MCF 10A (cell line): ENCODE results near the gene SLC35D3. TPM values are rescaled to one million over a fixed set of nuclear protein-coding genes. Genes with fewer than 3 reads are reported as not detected.
"Not testable (repeated sequence)": the region's sequence is repeated elsewhere in the genome, so short reads cannot be mapped to it uniquely, and the experiment has no call there.

Source experiments
- BruUV-seq: library from RNA; stranded (reverse); fragments of 400-500 nt; replicated peaks from 2 replicates; lab custom pipeline; 2021; lab: Mats Ljungman, UMichigan
- CTCF ChIA-PET: fragments of 300-600 bp; sonication (Branson Sonifier 250); formaldehyde crosslinking; extraction: SDS; loops from one replicate; lab custom pipeline; 2021; ENCODE audit warnings: antibody characterized with exemption, inconsistent platforms; lab: Yijun Ruan, JAX
- POLR2A ChIA-PET: fragments of 300-600, 350-650 bp; sonication (Branson Sonifier 250); formaldehyde crosslinking; extraction: SDS; loops from one replicate; lab custom pipeline; 2020; ENCODE audit warnings: antibody characterized with exemption, inconsistent platforms; lab: Yijun Ruan, JAX
- DNase-seq: peaks from one replicate; pipeline ENCODE4 v3.0.0-alpha.2; 2018; ENCODE audit not compliant: unreplicated experiment
- H3K27ac Mint-ChIP-seq: one replicate; pipeline ENCODE4 v1.8.0; 2022; ENCODE audit warnings: mild to moderate bottlenecking, low read depth, mixed read lengths; ENCODE audit not compliant: unreplicated experiment
- H3K27me3 Mint-ChIP-seq: one replicate; pipeline ENCODE4 v1.8.0; 2022; ENCODE audit warnings: mixed read lengths; ENCODE audit not compliant: insufficient read depth, unreplicated experiment
- H3K36me3 Mint-ChIP-seq: one replicate; pipeline ENCODE4 v1.8.0; 2022; ENCODE audit warnings: mild to moderate bottlenecking, moderate library complexity, mixed read lengths; ENCODE audit not compliant: insufficient read depth, unreplicated experiment
- H3K4me1 Mint-ChIP-seq: one replicate; pipeline ENCODE4 v1.8.0; 2022; ENCODE audit warnings: mixed read lengths; ENCODE audit not compliant: insufficient read depth, unreplicated experiment
- H3K4me3 Mint-ChIP-seq: one replicate; pipeline ENCODE4 v1.8.0; 2022; ENCODE audit warnings: mild to moderate bottlenecking, moderate library complexity, mixed read lengths; ENCODE audit not compliant: unreplicated experiment
- H3K9me3 Mint-ChIP-seq: one replicate; pipeline ENCODE4 v1.8.0; 2022; ENCODE audit warnings: mixed read lengths; ENCODE audit not compliant: unreplicated experiment
- intact Hi-C: fragments of 100-400 bp; cut with micrococcal nuclease; formaldehyde crosslinking; loops from 2 replicates; pipeline ENCODE4 v1.14.1; 2022
- total RNA-seq: library from RNA; stranded (reverse); gene quantifications from 2 replicates; pipeline ENCODE4 v1.2.3, GENCODE V29; 2022
- TF ChIP-seq, protein P1 (sequence below): fragments of 200-600 bp; IDR thresholded peaks from one replicate; pipeline ENCODE4 v1.8.0; 2022; ENCODE audit warnings: antibody characterized with exemption, mild to moderate bottlenecking; ENCODE audit not compliant: unreplicated experiment

Gene SLC35D3
- total RNA-seq, 1 experiment from 2014 or later: not detected

DNA sequence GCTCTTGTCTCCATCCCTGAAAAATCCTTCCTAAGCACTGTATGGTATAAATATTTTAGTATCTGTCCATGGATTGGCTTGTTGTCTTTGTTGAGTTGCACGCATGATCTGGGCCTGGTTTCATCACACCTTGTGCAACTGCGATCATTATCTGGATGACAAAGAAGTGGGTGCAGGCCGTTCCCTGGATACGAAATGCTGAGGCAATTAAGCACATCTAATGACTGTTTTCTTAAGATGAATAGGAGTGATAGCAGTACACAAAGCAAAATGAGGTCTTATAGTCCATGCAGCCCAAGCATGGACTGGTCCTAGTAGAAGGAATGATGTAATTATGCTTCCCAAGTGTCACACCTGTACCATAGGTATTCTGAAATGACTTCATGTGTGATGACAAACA lies 47.8 kb downstream of the SLC35D3 start:
- Mint-ChIP-seq H3K4me1 (peaks cover 5% of the 10 kb centered on the region), H3K36me3 (no peaks in the 10 kb centered on the region), H3K27me3 (no peaks in the 10 kb centered on the region), H3K4me3 (no peak overlapping the region), H3K9me3 (no peaks in the 10 kb centered on the region), H3K27ac (peak overlapping the region; percentile 71)
- ChIA-PET POLR2A (interaction anchor here (0.6 to 5.1 kb wide), 4 partner anchors 13 to 43 kb away, joined by 3 to 55 read pairs (median 6); no protein-coding TSS in a partner anchor), CTCF (interaction anchor here (1.8 to 5.4 kb wide), 2 partner anchors 11 to 45 kb away, joined by 8 to 57 read pairs; no protein-coding TSS in a partner anchor)
- intact Hi-C loops: loop anchor here (2.0 to 5.0 kb wide), 3 partner anchors 123 to 672 kb away; no protein-coding TSS in a partner anchor
- BruUV-seq: no TSS peak
- DNase-seq: peak; percentile 87
- TF ChIP-seq, protein P1, sequence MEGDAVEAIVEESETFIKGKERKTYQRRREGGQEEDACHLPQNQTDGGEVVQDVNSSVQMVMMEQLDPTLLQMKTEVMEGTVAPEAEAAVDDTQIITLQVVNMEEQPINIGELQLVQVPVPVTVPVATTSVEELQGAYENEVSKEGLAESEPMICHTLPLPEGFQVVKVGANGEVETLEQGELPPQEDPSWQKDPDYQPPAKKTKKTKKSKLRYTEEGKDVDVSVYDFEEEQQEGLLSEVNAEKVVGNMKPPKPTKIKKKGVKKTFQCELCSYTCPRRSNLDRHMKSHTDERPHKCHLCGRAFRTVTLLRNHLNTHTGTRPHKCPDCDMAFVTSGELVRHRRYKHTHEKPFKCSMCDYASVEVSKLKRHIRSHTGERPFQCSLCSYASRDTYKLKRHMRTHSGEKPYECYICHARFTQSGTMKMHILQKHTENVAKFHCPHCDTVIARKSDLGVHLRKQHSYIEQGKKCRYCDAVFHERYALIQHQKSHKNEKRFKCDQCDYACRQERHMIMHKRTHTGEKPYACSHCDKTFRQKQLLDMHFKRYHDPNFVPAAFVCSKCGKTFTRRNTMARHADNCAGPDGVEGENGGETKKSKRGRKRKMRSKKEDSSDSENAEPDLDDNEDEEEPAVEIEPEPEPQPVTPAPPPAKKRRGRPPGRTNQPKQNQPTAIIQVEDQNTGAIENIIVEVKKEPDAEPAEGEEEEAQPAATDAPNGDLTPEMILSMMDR: no peak

DNA sequence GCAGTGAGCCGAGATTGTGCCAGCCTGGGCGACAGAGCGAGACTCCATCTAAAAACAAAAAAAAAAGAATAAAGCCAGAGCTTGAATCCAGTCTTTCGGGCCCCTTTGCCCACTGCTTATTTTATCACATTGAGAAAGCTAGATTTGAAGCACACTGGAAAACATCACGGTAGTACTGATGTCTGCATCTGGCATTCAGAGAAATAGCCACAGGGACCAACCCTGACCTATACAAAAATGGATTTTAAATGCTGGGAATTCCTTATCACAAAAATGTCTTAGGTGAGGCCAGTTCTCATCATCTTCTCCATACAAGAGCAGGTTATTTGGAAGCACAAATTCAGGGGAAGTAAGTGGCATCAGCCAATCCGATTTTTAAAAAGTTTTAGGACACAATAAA lies 49.5 kb downstream of the SLC35D3 start:
- intact Hi-C loops: no loop called here
- POLR2A ChIA-PET: interaction anchor here (0.9 to 5.1 kb wide), 6 partner anchors 9 to 44 kb away, joined by 3 to 55 read pairs (median 3); no protein-coding TSS in a partner anchor
- Mint-ChIP-seq H3K9me3 (no peaks in the 10 kb centered on the region), H3K27ac (no peak overlapping the region), H3K4me3 (no peak overlapping the region), H3K36me3 (no peaks in the 10 kb centered on the region), H3K4me1 (peaks cover 5% of the 10 kb centered on the region), H3K27me3 (no peaks in the 10 kb centered on the region)
- no peak for DNase-seq
- TF ChIP-seq, protein P1: no peak
- BruUV-seq: no TSS peak
- CTCF ChIA-PET: interaction anchor here (0.8 to 5.4 kb wide), 6 partner anchors 9 to 179 kb away, joined by 3 to 57 read pairs (median 4); partner anchors contain the start of gene MAP3K5

DNA sequence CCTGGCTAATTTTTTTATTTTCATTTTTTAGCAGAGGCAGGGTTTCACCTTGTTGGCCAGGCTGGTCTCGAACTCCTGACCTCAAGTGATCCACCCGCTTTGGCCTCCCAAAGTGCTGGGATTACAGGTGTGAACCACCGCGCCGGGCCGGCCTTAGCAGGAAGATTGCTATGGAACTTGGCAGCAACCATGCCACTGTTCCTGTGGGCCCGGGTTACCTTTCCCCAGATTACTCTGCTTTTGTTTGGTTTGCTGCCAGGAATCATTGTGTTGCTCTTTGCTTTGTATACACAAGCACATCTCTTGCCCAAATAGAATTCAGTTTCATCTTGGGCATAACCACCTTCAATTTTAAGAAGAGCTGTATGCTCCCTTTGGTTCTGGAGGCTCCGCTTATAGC lies 51.7 kb downstream of the SLC35D3 start:
- H3K4me3 Mint-ChIP-seq, BruUV-seq, DNase-seq, H3K36me3 Mint-ChIP-seq, H3K4me1 Mint-ChIP-seq, H3K27ac Mint-ChIP-seq, H3K27me3 Mint-ChIP-seq, H3K9me3 Mint-ChIP-seq, intact Hi-C loops: not testable (repeated sequence)
- ChIA-PET CTCF (interaction anchor here (1.6 kb wide), 1 partner anchor 39 kb away, joined by 7 read pairs; no protein-coding TSS in a partner anchor), POLR2A (interaction anchor here (0.9 kb wide), 1 partner anchor 40 kb away, joined by 3 read pairs; no protein-coding TSS in a partner anchor)

Other genes starting within 250 kb of the SLC35D3 start
- 7.6 and 8.4 TPM in 2 replicates for gene MAP3K5, start 129.8 kb upstream of the SLC35D3 start, total RNA-seq
- gene PEX7, start 99.7 kb upstream of the SLC35D3 start, total RNA-seq: 6.0 and 8.2 TPM in 2 replicates
- 0.23 and 0.37 TPM in 2 replicates for gene IL20RA, start 122.7 kb downstream of the SLC35D3 start, total RNA-seq